GM12865 (cell line): ENCODE results near the gene ZDHHC21.
"Not testable (repeated sequence)": the region's sequence is repeated elsewhere in the genome, so short reads cannot be mapped to it uniquely, and the experiment has no call there.

Experiments
- DNase-seq: peaks from one replicate; pipeline ENCODE4 v3.0.0; 2010; ENCODE audit warnings: low read depth
- H3K4me3 ChIP-seq: 2 replicates; pipeline ENCODE4 v1.5.1; 2011; ENCODE audit warnings: mild to moderate bottlenecking, low read depth, low read length, control low read depth
- TF ChIP-seq, protein P1 (sequence below): IDR thresholded peaks from 2 replicates; pipeline ENCODE4 v1.5.1; 2011; ENCODE audit warnings: low read length, control low read depth, low read depth, inconsistent platforms; ENCODE audit not compliant: insufficient read depth; ENCODE audit errors: missing control alignments

ZDHHC21 gene

DNA sequence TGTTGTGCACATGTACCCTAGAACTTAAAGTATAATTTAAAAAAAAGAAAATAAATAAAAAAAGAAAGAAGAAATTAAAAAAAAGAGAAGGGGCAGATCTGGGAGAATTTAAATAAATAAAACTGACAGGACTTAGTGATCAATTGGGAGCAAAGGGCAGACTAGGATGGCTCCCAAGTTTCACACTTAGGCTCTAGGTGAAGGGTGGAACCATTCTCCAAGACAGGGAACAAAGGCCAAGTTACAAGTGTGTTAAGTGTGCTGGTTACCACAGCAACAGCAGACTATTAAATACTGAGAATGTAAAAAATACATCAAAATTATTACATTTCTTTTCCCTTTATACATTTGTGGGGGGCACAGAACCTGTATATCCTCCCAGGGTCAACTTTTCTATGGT is 7.1 kb downstream of the ZDHHC21 start:
- no peak for DNase-seq
- TF ChIP-seq, protein P1, sequence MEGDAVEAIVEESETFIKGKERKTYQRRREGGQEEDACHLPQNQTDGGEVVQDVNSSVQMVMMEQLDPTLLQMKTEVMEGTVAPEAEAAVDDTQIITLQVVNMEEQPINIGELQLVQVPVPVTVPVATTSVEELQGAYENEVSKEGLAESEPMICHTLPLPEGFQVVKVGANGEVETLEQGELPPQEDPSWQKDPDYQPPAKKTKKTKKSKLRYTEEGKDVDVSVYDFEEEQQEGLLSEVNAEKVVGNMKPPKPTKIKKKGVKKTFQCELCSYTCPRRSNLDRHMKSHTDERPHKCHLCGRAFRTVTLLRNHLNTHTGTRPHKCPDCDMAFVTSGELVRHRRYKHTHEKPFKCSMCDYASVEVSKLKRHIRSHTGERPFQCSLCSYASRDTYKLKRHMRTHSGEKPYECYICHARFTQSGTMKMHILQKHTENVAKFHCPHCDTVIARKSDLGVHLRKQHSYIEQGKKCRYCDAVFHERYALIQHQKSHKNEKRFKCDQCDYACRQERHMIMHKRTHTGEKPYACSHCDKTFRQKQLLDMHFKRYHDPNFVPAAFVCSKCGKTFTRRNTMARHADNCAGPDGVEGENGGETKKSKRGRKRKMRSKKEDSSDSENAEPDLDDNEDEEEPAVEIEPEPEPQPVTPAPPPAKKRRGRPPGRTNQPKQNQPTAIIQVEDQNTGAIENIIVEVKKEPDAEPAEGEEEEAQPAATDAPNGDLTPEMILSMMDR: no peak
- H3K4me3 ChIP-seq: no peak overlapping the region

DNA sequence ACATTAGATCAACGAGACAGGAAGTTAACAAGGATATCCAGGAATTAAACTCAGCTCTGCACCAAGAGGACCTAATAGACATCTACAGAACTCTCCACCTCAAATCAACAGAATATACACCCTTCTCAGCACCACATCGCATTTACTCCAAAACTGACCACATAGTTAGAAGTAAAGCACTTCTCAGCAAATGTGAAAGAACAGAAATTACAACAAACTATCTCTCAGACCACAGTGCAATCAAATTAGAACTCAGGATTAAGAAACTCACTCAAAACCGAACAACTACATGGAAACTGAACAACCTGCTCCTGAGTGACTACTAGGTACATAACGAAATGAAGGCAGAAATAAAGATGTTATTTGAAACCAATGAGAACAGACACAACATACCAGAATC is 10.6 kb downstream of the ZDHHC21 start:
- H3K4me3 ChIP-seq, DNase-seq: not testable (repeated sequence)

DNA sequence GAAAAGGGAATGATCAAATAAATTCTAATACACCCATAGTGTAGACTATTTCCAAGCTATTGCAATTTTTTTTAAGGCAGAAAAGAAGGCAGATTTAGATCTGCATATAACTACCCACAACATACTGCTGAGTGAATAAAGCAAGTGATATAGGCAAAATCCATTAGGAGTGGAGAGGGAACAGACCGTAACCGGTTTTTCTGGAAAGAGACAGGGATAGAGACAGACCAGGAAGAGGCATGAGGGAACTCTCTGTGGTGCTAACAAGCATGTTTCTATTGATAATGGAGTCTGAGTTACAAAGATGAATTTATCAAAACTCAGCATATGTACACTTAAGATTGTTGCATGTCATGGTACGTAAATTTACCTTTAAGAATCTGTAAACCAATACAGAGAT is 14.5 kb downstream of the ZDHHC21 start:
- TF ChIP-seq, protein P1: no peak
- no peak overlapping the region for H3K4me3 ChIP-seq
- no peak for DNase-seq

DNA sequence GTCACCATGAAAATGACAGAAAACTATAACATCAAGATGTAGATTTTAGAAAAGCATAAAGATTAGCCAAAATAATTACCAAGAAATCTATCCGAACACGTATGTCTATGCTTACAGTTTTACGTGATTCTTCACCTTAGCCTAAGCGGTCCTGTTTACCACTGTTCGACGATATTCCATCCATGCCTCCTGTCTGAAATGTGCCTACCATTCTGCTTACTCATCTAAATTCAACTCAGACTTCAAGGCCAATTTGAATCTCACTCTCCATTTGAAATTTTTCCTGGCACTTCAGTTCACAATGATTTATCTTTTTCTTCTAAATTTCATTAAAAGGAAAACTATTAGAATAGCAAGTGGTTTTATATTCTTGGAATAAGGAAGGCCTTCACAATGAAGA is 15.4 kb downstream of the ZDHHC21 start:
- no peak for DNase-seq
- no peak overlapping the region for H3K4me3 ChIP-seq
- TF ChIP-seq, protein P1: no peak

DNA sequence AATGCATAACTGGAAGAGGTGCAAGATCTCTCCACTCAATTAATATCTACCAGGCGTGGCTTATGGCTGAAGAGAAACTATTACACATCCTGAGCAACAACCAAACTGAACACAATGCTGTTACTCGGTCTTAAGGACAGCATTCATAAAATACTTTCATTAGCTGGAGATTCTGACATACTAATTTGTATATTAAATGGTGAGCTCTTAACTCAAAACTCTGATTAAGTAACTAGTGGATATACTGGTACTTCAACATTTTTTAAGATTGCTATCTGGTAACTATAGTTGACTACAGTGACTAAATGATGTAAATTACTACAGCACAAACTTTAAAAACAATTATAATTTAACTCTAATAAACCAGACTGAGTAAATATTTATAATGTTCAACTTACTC is 15.8 kb downstream of the ZDHHC21 start:
- TF ChIP-seq, protein P1: no peak
- DNase-seq: no peak
- H3K4me3 ChIP-seq: no peak overlapping the region

DNA sequence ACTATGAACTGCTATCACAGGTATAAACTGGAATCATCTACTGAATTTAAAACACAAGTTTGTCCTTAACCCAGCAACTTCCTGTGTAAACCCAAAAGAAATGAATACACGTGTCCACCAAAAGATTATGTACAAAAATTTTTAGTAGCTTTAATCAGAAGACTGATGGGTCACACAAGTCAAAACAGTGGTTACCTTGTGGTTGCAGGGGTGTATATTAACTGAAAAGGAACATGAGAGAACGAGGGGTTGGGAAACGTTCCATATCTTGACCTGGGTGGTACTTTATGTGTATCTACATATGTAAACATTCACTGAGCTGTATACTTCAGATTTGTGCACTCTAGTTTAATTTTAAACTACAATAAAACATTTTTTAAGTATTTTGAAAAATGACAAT is 18.6 kb downstream of the ZDHHC21 start:
- no peak overlapping the region for H3K4me3 ChIP-seq
- TF ChIP-seq, protein P1: no peak
- no peak for DNase-seq

DNA sequence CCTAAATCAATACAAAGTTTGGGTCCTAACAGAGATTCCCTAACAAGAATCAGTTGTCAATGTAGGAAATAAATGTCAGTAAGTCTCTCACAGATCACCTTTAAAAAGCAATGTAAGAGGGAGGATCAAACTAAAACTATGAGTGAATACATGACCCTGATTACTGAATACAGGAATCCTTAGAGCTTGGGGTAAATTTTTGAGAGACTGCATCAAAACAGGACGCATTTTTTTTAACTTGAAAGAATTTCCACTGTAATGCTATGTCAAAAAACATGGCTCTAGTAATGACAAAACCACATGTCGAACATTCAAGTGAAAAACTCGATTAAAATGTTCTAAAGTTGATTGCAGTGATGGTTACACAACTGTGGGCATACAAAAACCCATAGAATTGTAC is 21.9 kb downstream of the ZDHHC21 start:
- DNase-seq: no peak
- H3K4me3 ChIP-seq: no peak overlapping the region
- TF ChIP-seq, protein P1: no peak
